HG03565 (cell line): Measurements from ENCODE around the gene OR52N5.

Experiments
- ATAC-seq: cut with Tn5 transposase; IDR thresholded peaks from one replicate; pipeline ENCODE4 v1.9.1; 2021; ENCODE audit warnings: mild to moderate bottlenecking, moderate library complexity; ENCODE audit not compliant: unreplicated experiment

The OR52N5 gene

GRCh38 chr11:5726351-5726750 is 56.8 kb downstream of the OR52N5 start:
- ATAC-seq, result no peak
